ENCODE measurements around the gene CDC42SE1. TPM values are rescaled to one million over a fixed set of nuclear protein-coding genes. Genes with fewer than 3 reads are reported as not detected.

Gene CDC42SE1
- total RNA-seq, 4 donors from 2014 or later = 56.6 to 115 (median 92.0) TPM

GRCh38 chr1:151054971-151055547, 4.4 kb downstream of the CDC42SE1 start:
- DNase-seq (ENCODE audit: low spot score) (no peak), ATAC-seq (ENCODE audit: low FRiP score) (no peak)
- TF ChIP-seq CTCF (IDR thresholded peaks at IDR 0.05) = no peak

GRCh38 chr1:151051356-151052009, 7.9 kb downstream of the CDC42SE1 start:
- no peak for ATAC-seq (ENCODE audit: low FRiP score)
- DNase-seq (ENCODE audit: low spot score) = no peak
- TF ChIP-seq CTCF (IDR thresholded peaks at IDR 0.05) = no peak

GRCh38 chr1:151050051-151050688, 9.3 kb downstream of the CDC42SE1 start:
- no peak for DNase-seq (ENCODE audit: low spot score)
- no peak for TF ChIP-seq CTCF (IDR thresholded peaks at IDR 0.05)
- no peak for ATAC-seq (ENCODE audit: low FRiP score)

- no peak for TF ChIP-seq CTCF (IDR thresholded peaks at IDR 0.05)
- DNase-seq (ENCODE audit: low spot score) (no peak), ATAC-seq (ENCODE audit: low FRiP score) (no peak)
These were observed 10.0 kb downstream of the CDC42SE1 start for GRCh38 chr1:151049458-151049857.

GRCh38 chr1:151048645-151049032, 10.8 kb downstream of the CDC42SE1 start:
- DNase-seq (ENCODE audit: low spot score) = no peak
- ATAC-seq (ENCODE audit: low FRiP score) = no peak
- TF ChIP-seq CTCF (IDR thresholded peaks at IDR 0.05) = no peak

- peak in 1 of 3 donors; percentile 28 for TF ChIP-seq CTCF (IDR thresholded peaks at IDR 0.05)
- peak; percentile 70 for ATAC-seq (ENCODE audit: low FRiP score)
- DNase-seq (ENCODE audit: low spot score) = peak; percentile 37
These were observed 11.3 kb downstream of the CDC42SE1 start for GRCh38 chr1:151047925-151048644.
